ENCODE results near the gene TMEM87B.

GRCh38 chr2:112029164-112029563 lies 25.9 kb upstream of the TMEM87B start:
- TF ChIP-seq POLR2AphosphoS5 (IDR thresholded peaks at IDR 0.05) (no peak), POLR2A (IDR thresholded peaks at IDR 0.05) (no peak)
- TF ChIP-seq, protein P1, sequence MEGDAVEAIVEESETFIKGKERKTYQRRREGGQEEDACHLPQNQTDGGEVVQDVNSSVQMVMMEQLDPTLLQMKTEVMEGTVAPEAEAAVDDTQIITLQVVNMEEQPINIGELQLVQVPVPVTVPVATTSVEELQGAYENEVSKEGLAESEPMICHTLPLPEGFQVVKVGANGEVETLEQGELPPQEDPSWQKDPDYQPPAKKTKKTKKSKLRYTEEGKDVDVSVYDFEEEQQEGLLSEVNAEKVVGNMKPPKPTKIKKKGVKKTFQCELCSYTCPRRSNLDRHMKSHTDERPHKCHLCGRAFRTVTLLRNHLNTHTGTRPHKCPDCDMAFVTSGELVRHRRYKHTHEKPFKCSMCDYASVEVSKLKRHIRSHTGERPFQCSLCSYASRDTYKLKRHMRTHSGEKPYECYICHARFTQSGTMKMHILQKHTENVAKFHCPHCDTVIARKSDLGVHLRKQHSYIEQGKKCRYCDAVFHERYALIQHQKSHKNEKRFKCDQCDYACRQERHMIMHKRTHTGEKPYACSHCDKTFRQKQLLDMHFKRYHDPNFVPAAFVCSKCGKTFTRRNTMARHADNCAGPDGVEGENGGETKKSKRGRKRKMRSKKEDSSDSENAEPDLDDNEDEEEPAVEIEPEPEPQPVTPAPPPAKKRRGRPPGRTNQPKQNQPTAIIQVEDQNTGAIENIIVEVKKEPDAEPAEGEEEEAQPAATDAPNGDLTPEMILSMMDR (IDR thresholded peaks at IDR 0.05), result no peak

All from suprapubic skin (tissue), 4 donors.